ENCODE measurements around the gene SPRED2.

Gene SPRED2

DNA sequence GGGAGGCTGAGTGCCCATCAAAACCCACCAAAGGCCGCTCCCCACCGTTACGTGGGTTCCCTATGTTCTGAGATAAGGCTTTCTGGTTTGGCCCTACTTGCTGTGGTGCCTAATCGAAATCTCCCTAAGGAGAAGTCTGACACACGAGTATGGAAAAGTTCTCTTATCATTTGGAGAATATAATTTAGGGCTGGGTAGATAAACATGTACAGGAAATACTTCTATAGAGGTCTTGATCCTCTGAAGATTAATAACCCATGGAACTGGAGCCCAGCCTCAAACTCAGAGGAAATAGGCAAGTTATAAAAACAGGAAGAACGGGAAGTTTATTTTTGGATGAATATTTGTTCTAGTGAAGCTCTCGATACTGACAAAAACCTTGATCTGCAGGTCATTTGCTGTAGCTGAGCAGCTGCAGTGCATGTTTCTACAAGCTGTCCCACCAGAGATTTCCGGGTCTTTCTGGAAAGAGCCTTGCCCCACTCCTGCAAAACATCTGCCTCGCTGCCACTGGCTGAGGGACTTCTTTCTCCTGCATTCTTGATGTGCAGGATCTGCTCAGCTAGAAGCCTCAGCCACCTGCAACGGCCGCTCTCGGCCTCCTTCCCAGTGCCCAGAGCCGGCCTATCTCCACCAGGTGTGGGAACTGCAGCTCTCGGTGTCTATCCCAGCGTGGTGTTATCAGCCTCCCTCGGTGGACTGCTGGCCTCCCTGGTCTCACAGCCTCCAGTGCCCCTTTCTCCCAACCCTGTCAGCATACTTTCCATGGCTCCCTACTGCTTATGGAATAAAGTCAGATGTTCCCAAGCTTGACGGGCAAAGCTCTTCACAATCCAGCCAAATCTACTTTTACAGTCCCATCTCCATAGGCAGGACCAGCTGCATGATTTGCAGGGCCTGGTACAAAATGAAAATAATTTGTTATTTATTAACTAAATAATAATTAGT is 48.6 kb downstream of the SPRED2 start:
- DNase-seq = no peak

GRCh38 chr2:65382776-65383357 is 49.5 kb downstream of the SPRED2 start:
- peak; percentile 15 for DNase-seq

GRCh38 chr2:65382323-65382722 is 50.1 kb downstream of the SPRED2 start:
- no peak for DNase-seq

- DNase-seq = no peak
Observed at GRCh38 chr2:65381607-65382051, 50.8 kb downstream of the SPRED2 start.

- DNase-seq = no peak
Observed at GRCh38 chr2:65380255-65380654, 52.1 kb downstream of the SPRED2 start.

DNA sequence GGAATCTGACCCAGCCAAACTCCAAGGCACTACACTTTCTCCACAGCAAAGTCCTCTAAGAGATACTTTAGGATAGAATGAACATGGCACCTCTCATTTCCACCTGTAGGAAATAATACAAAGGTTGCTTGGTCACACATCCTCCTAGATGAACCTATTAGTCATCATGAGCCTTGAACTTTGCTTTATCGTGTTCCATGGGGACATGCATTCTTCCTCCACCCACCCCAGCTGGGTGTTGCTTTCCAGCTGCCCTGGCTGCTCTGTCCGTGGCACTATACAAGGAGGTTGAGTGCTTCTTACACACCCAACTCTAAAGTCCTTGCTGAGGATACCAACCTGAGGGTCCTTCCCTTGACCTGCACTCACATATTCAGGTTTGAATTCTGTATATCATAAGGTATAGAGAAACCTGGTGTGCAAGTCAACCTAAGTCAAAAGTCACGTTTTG is 52.7 kb downstream of the SPRED2 start:
- DNase-seq = no peak

DNA sequence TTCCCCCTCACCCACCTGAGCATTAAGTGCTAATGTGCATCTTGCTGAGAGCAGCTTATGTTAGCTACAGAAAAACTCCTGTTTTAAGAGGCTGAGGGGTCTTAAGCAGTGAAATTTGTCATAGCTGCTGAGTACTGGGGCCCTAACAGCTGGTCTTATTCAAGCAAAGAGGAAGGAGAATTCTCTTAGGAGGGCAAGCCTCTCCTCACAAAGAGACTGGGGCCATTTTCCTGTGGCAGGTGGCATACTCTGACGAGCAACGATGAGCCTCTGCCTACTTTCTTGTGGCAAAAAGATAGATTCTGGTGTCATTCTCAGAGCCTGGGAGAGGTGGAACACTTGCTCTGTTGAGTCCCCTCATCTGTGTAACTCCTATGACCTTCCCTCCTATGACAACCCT is 53.2 kb downstream of the SPRED2 start:
- DNase-seq = no peak

DNA sequence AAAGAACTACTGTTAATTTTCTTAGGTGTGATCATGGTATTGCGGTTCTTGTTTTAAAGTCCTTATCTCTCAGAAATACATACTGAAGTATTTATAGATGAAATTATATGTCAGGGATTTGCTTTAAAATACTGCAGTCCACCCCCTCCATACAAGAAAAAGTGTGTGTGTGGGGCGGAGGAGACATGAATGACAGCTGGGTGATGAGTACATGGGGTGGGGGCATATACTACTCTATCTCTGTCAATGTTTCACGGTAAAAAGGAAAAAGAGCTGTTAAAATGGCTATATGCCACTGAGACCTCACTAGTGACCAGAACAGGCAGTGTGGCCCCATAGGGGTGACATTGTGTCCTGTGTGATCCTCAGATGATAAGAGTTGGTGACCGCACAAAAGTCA is 54.1 kb downstream of the SPRED2 start:
- DNase-seq = no peak

DNA sequence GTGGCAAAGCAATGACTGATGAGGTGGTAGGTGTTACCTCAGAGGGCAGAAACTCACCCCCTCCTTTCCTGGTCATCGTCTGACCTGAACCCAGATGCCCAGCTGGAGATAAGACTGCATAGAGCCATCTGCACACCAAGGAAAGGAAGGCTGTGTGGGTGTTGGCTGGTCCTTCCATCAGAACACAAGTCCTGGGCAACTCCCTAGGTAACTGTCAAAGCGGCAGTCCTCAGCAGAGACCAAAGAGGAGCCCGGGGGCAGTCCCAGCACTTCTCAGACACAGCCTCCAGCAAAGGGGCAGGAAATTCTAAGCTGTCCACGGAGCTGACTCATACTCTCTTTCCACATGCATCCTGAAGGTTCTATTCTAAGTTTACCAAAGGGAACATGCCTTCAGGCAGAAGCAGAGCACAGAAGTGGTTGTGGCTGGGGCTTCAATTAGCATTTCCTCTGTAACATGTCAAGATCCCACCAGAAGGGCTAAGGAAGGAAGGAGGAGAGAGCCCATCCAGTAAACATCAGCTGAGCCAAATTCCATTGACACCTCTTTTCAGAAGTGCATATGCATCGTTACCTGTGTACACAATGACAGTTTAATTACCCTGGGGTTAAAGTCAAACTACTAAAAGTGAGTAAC is 54.7 kb downstream of the SPRED2 start:
- DNase-seq = no peak

DNA sequence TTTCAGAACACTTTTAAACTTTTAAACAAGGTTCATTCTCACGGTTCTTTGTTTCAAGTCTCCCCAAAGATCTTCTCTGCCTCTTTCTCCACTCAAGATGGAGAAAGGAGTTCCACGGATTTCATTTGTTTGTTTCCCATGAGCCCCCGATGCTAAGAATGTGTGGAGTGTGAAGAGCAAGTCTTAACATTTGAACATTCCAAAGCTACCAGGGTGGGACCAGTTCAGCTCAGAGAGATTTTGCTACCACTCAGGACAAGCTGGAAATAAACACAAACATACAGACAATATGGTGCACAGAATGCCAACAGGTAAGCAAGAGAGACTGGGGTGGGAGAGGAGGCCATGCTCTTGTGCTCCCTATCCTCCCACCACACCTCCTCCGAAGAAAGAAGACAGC is 56.7 kb downstream of the SPRED2 start:
- no peak for DNase-seq

GRCh38 chr2:65374999-65375398 is 57.4 kb downstream of the SPRED2 start:
- DNase-seq = no peak

DNA sequence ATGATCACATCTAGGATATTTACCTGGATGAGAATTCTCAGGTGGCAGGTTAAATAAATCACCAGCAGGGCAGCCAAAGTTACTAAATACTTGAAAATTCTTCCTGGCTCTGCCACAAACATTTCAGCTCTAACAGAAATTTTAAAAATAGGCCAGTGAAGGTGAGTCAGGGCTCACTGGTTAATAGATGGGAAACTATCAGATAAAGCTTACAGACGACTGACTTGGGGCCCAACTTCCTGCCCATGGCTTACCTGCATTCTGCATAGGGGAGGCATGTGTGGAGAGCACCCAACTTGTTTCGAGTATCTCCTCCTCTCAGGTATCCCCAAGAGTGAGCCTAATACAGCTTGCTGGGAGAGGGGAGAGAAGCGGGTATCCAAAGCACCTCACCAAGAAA is 57.8 kb downstream of the SPRED2 start:
- no peak for DNase-seq

DNA sequence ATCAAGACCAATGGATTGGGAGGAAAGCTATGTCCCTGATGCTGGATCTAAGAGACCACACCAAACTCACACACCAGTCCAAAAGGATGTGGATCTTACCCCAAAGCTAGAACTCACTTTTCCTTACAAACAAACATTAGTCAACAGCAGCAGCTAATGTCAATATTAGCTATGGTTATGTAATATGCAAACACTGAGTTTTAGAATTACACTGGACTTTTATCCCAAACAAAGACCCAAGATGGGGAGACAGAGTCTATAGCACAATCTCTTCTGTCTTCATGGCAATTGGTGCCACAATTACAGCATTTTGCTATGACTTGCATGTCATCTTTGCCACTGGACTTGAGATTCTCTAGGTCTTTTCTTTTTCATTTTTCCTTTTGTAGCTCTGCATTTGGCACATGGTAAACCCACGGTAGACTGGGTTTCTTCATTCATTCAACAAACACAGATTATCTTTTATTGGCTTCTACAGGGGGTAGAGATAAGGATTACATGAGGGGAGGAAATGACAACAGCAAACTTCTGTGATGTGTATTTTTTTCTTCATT is 59.0 kb downstream of the SPRED2 start:
- no peak for DNase-seq

DNA sequence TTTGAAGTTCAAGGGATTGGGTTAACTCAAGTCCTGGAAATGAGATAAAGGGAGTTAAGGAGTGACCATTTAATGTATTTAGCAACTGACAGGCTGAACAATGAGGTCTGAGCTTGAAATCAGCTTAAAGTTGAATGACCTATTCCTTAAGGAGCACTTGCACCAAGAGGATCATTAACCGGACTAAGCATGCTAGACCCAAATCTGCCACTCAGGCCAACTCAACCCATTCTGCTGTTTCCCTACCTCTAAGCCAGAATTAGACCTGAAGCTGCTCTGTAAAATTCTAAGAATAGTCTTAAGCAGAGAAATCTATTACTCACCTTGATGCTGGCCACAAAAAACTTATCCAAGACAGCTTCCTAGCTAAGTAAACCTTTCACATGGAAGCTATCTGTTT is 59.8 kb downstream of the SPRED2 start:
- DNase-seq = no peak

- DNase-seq = no peak
Observed at GRCh38 chr2:65371074-65371434, 61.3 kb downstream of the SPRED2 start.

GRCh38 chr2:65370387-65371073 is 61.9 kb downstream of the SPRED2 start:
- DNase-seq = no peak

DNA sequence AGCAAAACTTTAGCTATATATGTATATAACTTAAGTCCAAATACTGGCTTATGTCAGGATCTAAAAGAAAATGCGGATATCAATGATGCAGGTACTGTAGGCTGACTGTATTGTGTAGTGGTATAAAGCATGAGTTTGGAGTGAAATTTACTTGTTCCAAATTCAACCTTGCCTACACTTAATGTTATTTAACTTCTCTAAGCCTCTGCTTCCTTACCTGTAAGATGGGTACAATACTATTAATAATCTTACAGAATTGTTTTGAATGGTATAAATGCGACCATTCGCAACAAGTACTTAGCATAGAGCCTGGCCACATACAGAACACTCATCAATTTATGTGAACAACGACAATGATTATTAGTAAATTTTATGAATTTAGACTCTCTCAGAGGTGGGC is 62.4 kb downstream of the SPRED2 start:
- no peak for DNase-seq

GRCh38 chr2:65369574-65369973 is 62.8 kb downstream of the SPRED2 start:
- no peak for DNase-seq

DNA sequence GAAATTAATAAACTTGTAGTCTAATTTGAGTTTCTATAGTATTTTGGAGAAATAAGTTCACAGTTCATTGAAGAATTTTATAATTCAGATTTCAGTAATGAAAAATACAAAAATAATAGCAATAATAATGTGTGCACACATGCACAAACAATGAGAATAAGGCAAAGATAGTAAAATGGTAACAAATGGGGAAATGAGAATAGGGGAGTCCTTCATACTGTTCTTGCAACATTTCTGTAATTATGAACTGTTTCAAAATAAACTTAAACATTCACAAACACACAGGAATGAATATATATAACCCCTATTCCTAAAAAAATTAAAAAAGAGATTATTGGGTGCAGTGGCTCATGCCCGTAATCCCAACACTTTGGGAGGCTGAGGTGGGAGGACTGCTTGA is 63.9 kb downstream of the SPRED2 start:
- DNase-seq = no peak

DNA sequence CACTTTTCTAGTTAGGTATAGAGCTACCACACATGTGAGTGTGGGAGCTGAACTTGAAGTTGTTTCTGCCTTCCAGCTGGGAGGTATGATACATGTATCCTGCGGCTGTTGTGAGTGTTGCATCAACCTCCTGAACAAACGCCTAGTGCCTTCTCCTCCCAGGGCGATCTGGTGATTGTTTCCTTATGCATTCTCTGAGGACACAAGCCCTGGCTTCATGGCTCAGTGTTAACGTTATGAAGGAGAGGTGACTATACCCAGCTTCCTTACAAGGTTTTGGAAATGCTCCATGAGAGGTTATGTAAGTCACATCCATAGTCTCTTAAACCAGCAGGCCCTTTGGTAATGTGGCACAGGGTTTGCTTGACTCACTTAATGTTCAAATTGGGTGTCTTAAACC is 64.9 kb downstream of the SPRED2 start:
- DNase-seq = peak; percentile 15

- no peak for DNase-seq
Observed at GRCh38 chr2:65366595-65367125, 65.7 kb downstream of the SPRED2 start.

DNA sequence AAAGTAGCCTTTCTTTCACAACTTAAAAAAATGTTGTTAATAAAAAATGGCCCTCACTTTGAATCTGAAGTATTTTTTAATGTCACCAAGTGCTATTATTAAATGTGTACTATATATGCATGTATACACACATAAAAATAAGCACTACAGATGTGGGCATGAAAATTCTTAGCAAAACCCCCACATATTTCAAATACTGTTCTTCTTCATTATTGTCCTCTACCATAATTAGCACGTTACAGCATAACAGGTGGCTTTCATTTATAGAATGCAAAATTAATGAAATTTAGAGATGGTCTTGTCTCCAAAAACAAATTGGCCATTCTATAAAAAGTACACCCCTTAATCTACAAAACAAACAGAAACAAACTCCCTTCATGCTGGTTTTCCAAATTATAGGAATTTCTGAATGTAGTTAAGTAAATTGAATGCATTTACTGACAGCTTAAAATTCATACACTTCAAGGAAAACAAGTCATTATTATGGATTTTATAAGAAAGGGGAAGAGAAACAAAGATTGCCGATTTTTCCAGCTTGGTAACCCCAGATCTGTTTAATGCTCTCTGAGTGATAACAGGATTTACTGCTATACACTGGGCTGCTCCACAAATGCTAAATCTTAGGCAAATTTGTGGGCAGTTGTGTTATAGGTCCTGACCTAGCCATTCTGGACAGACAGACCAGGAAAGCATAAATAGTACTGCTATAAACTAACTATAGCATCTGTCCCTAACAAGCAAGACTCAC is 67.2 kb downstream of the SPRED2 start:
- DNase-seq = no peak

Measured in GOT3 (cell line).